HepG2 (cell line): ENCODE measurements around the gene SKI. TPM values are rescaled to one million over a fixed set of nuclear protein-coding genes. Genes with fewer than 3 reads are reported as not detected.
A peak's percentile ranks its signal among the peaks of the same experiment; 100 is the strongest.

Source experiments
- BCL6 ChIP-seq: IDR thresholded peaks from 2 replicates; pipeline ENCODE4 v1.6.1; 2016; ENCODE audit warnings: missing genetic modification reagents, missing compliant biosample characterization
- CBX2 ChIP-seq, 2 experiments: fragments of 200-600 bp in 1 of 2; sonication (generic); formaldehyde crosslinking in 1 of 2; IDR thresholded peaks; 2 replicates each; pipeline versions ENCODE4 v1.7.0 to v1.8.1; 2018 to 2022; ENCODE audit warnings: low read depth in 2 of 2, low read length in 1 of 2, mild to moderate bottlenecking in 1 of 2, missing genetic modification reagents in 1 of 2
- CCAR2 ChIP-seq: fragments of 200-400 bp; formaldehyde crosslinking; optimal IDR thresholded peaks from 2 replicates; pipeline ENCODE3; 2018; ENCODE audit warnings: low read depth, mild to moderate bottlenecking, low read length, moderate library complexity
- CEBPG ChIP-seq: IDR thresholded peaks from 2 replicates; pipeline ENCODE4 v1.6.1; 2016
- E2F1 ChIP-seq: sonication (generic); formaldehyde crosslinking; IDR thresholded peaks from 2 replicates; pipeline ENCODE4 v1.5.0; 2020; ENCODE audit warnings: missing genetic modification reagents
- ESRRA ChIP-seq: sonication (generic); formaldehyde crosslinking; IDR thresholded peaks from 2 replicates; pipeline ENCODE4 v1.5.1; 2020; ENCODE audit warnings: mild to moderate bottlenecking, low read depth, missing genetic modification reagents
- FLYWCH1 ChIP-seq: sonication (generic); formaldehyde crosslinking; IDR thresholded peaks from 2 replicates; pipeline ENCODE4 v1.8.1; 2023; ENCODE audit warnings: mild to moderate bottlenecking, missing genetic modification reagents
- HNRNPUL1 ChIP-seq: fragments of 200-400 bp; formaldehyde crosslinking; IDR thresholded peaks from 2 replicates; pipeline ENCODE4 v1.6.1; 2017; ENCODE audit warnings: low read depth, mild to moderate bottlenecking, low read length, moderate library complexity
- KDM2A ChIP-seq: sonication (generic); formaldehyde crosslinking; IDR thresholded peaks from 2 replicates; pipeline ENCODE4 v1.4.0; 2020; ENCODE audit warnings: low read depth, missing genetic modification reagents, borderline replicate concordance
- MIXL1 ChIP-seq: IDR thresholded peaks from 2 replicates; pipeline ENCODE4 v1.6.1; 2016
- MXD4 ChIP-seq: IDR thresholded peaks from 2 replicates; pipeline ENCODE4 v1.6.1; 2016; ENCODE audit warnings: mild to moderate bottlenecking, missing biosample characterization, missing genetic modification reagents
- NFYC ChIP-seq: IDR thresholded peaks from 2 replicates; pipeline ENCODE4 v1.6.1; 2016; ENCODE audit warnings: missing genetic modification reagents, missing compliant biosample characterization
- NONO ChIP-seq, 2 experiments: fragments of 450-650 bp in 1 of 2; sonication (generic) in 1 of 2; formaldehyde crosslinking in 1 of 2; IDR thresholded peaks in 1 of 2; conservative IDR thresholded peaks in 1 of 2; 2 replicates each; pipeline versions ENCODE4 v1.6.1 to v1.8.0; 2017 to 2022; ENCODE audit warnings: mild to moderate bottlenecking in 1 of 2, missing genetic modification reagents in 1 of 2, moderate library complexity in 1 of 2
- NPAS2 ChIP-seq: sonication (generic); formaldehyde crosslinking; IDR thresholded peaks from 2 replicates; pipeline ENCODE4 v1.8.0; 2022; ENCODE audit warnings: mild to moderate bottlenecking, missing genetic modification reagents, borderline replicate concordance
- PHF5A ChIP-seq: IDR thresholded peaks from one replicate; pipeline ENCODE4 v1.6.1; 2018; ENCODE audit warnings: low read depth, missing genetic modification reagents; ENCODE audit not compliant: unreplicated experiment
- RBFOX2 ChIP-seq: fragments of 200-400 bp; formaldehyde crosslinking; IDR thresholded peaks from 2 replicates; pipeline ENCODE4 v1.6.1; 2017; ENCODE audit warnings: low read depth, mild to moderate bottlenecking, low read length
- RFX5 ChIP-seq: IDR thresholded peaks from 2 replicates; pipeline ENCODE4 v1.6.1; 2011; ENCODE audit warnings: low read depth, low read length, improper control_type of control experiment
- SIN3A ChIP-seq: IDR thresholded peaks from 2 replicates; pipeline ENCODE4 v1.6.1; 2011; ENCODE audit warnings: low read depth, mild to moderate bottlenecking, control low read depth, low read length, borderline replicate concordance
- SIN3B ChIP-seq: fragments of 150-350 bp; IDR thresholded peaks from 2 replicates; pipeline ENCODE4 v1.6.1; 2014; ENCODE audit warnings: low read length
- SPEN ChIP-seq: sonication (generic); formaldehyde crosslinking; IDR thresholded peaks from 2 replicates; pipeline ENCODE4 v1.5.1; 2020; ENCODE audit warnings: low read depth, mild to moderate bottlenecking, missing genetic modification reagents
- TFDP1 ChIP-seq: IDR thresholded peaks from 2 replicates; pipeline ENCODE4 v1.6.1; 2016; ENCODE audit warnings: missing compliant biosample characterization, missing genetic modification reagents, borderline replicate concordance
- TFE3 ChIP-seq: IDR thresholded peaks from 2 replicates; pipeline ENCODE4 v1.6.1; 2016
- ZBTB7B ChIP-seq: sonication (generic); formaldehyde crosslinking; IDR thresholded peaks from 2 replicates; pipeline ENCODE4 v1.4.0; 2020; ENCODE audit warnings: missing genetic modification reagents
- ZNF256 ChIP-seq: sonication (generic); formaldehyde crosslinking; conservative IDR thresholded peaks from 2 replicates; pipeline ENCODE4 v1.4.0; 2020; ENCODE audit warnings: missing genetic modification reagents
- ZNF446 ChIP-seq: sonication (generic); formaldehyde crosslinking; IDR thresholded peaks from 2 replicates; pipeline ENCODE4 v1.5.0; 2020; ENCODE audit warnings: mild to moderate bottlenecking, missing genetic modification reagents
- ZNF547 ChIP-seq: sonication (generic); formaldehyde crosslinking; IDR thresholded peaks from 2 replicates; pipeline ENCODE4 v1.5.1; 2020; ENCODE audit warnings: mild to moderate bottlenecking, missing genetic modification reagents
- ZNF558 ChIP-seq: sonication (generic); formaldehyde crosslinking; IDR thresholded peaks from 2 replicates; pipeline ENCODE4 v1.9.0; 2022; ENCODE audit warnings: mild to moderate bottlenecking, missing genetic modification reagents, borderline replicate concordance
- ZNF644 ChIP-seq: IDR thresholded peaks from 2 replicates; pipeline ENCODE4 v1.6.1; 2016; ENCODE audit warnings: low read depth
- polyA plus RNA-seq, 8 experiments: library from polyadenylated mRNA; depleted of rRNA in 3 of 8; stranded (reverse) in 7 of 8; unstranded in 1 of 8; fragments of >200 nt; fragmentation: Illumina TruSeq in 4 of 8; extraction: Trizol in 4 of 8; gene quantifications; 2 replicates each; pipeline versions ENCODE4 v1.2.1 to v1.2.3, GENCODE V29; 2011 to 2016; ENCODE audit warnings: low read depth in 4 of 8, missing spikeins in 1 of 8, mixed read lengths in 1 of 8; ENCODE audit not compliant: insufficient read depth in 1 of 8
- total RNA-seq, 5 experiments: library from RNA; depleted of rRNA; stranded (reverse); fragments of >200 nt; fragmentation: Illumina TruSeq; extraction: Trizol; gene quantifications; 2 replicates each; pipeline ENCODE4 v1.2.3, GENCODE V29; 2016; ENCODE audit warnings: low read depth in 1 of 5

The SKI gene
- total and polyA plus RNA-seq, 2 of the 13 experiments (the other 11 are each of a cell fraction or from before 2014, with no cell fraction given) = 4.7 to 6.9 TPM

- TF ChIP-seq ZNF644 (no peak), NPAS2 (CRISPR knock-in tag) (no peak), PHF5A (CRISPR knock-in tag) (no peak), SIN3B (no peak), CBX2 (IDR thresholded peaks at IDR 0.05; ENCODE audit: low read depth, low read length) (no peak), CBX2 (CRISPR knock-in tag; IDR thresholded peaks at IDR 0.05; ENCODE audit: low read depth) (no peak), ZNF558 (CRISPR knock-in tag) (no peak), ZNF446 (no peak), HNRNPUL1 (no peak), TFDP1 (CRISPR knock-in tag) (no peak), KDM2A (CRISPR knock-in tag) (peak; percentile 35; the same call in 1 of the 2 replicates), SIN3A (no peak), ZBTB7B (CRISPR knock-in tag) (peak; percentile 78), ESRRA (CRISPR knock-in tag) (peak; percentile 86; the same call in 1 of the 2 replicates), MIXL1 (CRISPR knock-in tag) (no peak), RBFOX2 (no peak), TFE3 (no peak), ZNF547 (no peak), NONO (IDR thresholded peaks at IDR 0.05) (no peak), NONO (CRISPR knock-in tag; conservative IDR thresholded peaks at IDR 0.05) (no peak), CCAR2 (no peak), ZNF256 (CRISPR knock-in tag) (no peak), E2F1 (CRISPR knock-in tag) (no peak), RFX5 (no peak), NFYC (CRISPR knock-in tag) (no peak), SPEN (CRISPR knock-in tag) (peak; percentile 87), FLYWCH1 (CRISPR knock-in tag) (no peak; the same call in 1 of the 2 replicates), MXD4 (CRISPR knock-in tag) (0 out of 2 replicates have a peak, but pooled peaks have one; percentile 27), BCL6 (peak; percentile 61; the same call in 1 of the 2 replicates), CEBPG (CRISPR knock-in tag) (no peak)
Measured at GRCh38 chr1:2270260-2271100, 42.4 kb downstream of the SKI start (continued).
